ENCODE results near the gene GSAP.

- TF ChIP-seq CTCF (conservative IDR thresholded peaks at IDR 0.05 in 1 of 2, IDR thresholded peaks at IDR 0.05 in 1 of 2; ENCODE audit: low read depth in 1 of 2, low read length in 2 of 2) (no peak), EZH2 (IDR thresholded peaks at IDR 0.05; ENCODE audit: low read length, missing control alignments) (no peak)
Observed at GRCh38 chr7:77456696-77457095, 40.5 kb upstream of the GSAP start.

Data from fibroblast of lung (primary cell).